Right kidney (tissue), 1 donor: ENCODE results near the gene KAZN.
"Not testable (repeated sequence)": the region's sequence is repeated elsewhere in the genome, so short reads cannot be mapped to it uniquely, and the experiment has no call there.

Experiments
- DNase-seq: peaks from one replicate; pipeline ENCODE4 v3.0.0-alpha.2; 2016

KAZN gene

DNA sequence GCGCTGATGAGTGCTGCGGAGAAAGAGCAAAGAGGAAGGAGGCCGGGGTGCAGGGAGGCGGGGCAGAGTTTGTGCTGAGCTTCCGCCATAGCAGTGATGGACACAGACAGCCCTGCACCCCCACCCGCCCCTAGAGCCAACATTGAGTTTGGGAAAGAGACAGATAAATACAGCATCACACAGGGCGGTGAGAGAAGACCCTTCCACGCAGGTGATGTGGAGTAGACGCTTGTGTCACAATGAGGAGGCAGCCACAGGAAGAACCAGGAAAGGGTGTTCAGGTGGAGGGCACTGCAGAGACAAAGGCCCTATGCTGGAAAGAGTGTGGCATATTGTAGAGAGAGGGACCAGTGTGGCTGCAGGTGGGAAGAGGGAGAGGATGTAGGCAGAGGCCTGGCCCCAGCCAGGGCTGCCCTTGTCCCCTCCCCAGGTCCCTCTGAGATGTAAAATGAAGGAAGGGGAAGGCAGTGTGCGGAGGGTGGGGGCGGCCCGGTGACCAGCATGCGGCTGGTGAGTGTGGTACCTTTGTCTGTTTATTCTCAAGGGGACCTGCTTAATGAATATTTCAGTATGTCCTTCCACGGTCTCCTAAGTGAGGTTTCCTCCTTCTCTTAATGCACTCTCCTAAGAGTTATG, 360.7 kb downstream of the KAZN start:
- no peak for DNase-seq

DNA sequence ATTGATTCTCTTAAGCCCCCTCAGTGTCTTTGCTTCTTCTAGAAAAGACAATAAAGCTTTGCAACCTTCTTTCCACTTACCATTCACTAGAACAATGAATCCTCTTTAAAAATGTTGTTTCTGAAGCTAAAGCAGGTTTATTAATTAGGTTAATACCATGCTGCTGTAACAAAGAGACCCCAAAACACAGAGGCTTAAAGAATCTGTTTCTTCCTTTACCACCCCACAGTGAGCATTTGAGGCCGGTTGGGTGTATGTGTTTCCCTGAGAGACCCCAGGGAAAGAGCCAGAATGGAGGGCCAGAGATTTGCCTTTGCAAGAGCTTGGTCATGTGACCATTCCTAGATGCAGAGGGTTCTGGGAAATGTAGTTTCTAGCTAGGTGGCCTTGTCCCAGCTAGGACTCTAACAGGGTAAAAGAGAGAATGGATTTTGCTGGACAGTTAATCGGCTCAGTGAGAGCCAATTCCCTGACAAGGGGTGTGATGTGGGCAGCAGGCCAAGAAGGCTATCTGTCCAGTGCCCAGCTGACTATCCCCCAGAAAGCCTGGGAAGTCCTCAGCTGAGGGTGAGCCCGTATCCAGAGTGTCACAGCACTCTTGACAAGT, 363.3 kb downstream of the KAZN start:
- DNase-seq = no peak

DNA sequence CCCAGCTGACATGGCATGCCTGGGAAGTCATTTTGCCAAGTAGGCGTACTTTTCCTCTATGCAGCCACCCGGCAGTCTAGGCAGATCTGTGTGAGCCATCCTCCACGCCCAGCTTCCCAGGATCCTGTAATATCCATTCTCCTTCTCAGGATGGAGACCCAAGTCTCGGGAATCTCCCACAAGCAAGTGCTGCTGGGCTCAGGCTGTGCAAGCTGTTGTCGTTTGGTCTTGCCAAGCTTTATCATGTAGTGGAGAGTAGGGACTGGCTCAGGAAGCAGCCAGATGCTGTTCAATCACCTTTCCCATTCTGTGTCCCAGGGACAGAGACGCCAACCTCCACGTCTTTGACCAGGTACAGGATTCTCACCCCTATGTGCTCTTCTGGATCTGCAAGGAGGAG, 363.9 kb downstream of the KAZN start:
- no peak for DNase-seq

DNA sequence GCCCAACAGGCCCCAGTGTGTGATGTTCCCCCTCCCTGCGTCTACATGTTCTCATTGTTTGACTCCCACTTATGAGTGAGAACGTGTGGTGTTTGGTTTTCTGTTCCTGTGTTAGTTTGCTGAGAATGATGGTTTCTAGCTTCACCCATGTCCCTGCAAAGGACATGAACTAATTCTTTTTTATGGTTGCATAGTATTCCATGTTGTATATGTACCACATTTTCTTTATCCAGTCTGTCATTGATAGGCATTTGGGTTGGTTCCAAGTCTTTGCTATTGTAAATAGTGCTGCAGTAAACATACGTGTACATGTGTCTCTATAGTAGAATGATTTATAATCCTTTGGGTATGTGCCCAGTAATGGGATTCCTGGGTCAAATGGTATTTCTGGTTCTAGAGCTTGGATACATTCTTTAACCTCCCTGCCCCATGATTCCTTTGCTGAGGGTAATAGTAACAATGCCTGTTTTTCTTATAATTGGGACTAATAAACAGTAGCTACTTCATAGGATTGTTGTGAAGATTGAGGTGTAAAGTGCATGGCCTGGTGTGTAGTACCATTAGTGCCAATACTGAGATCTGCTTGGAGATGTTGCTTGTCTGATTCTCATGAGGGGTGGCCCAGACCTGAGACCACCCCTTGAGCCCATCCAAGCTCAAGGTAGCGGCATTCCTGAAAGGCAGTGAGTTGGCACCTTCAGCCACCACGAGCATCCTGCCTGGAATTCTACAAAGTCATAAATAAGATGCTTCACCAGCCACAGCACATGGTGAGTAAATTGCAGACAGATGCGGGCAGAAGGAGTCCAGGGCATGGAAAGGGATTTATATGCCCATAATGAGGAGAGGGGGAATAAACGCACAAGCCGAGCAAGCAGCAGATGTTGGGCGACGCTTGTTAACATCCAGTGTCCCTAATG, 365.6 kb downstream of the KAZN start:
- DNase-seq = not testable (repeated sequence)

DNA sequence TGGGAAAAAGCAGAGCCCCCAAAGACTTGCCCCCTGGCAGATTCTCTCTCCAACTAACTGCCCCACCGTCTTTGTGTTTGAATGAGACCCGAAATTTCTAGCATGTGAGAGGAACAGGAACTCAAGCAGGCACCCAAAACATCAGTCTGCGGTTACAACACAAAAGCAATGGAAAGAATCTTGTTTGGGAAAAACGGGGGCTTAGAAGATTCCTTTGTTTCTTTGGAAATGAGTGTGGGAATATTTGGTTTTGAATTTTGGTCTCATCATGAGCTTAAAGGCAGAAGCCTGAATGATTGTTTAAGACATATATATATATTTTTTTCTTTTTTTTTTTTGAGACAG, 366.2 kb downstream of the KAZN start:
- no peak for DNase-seq

DNA sequence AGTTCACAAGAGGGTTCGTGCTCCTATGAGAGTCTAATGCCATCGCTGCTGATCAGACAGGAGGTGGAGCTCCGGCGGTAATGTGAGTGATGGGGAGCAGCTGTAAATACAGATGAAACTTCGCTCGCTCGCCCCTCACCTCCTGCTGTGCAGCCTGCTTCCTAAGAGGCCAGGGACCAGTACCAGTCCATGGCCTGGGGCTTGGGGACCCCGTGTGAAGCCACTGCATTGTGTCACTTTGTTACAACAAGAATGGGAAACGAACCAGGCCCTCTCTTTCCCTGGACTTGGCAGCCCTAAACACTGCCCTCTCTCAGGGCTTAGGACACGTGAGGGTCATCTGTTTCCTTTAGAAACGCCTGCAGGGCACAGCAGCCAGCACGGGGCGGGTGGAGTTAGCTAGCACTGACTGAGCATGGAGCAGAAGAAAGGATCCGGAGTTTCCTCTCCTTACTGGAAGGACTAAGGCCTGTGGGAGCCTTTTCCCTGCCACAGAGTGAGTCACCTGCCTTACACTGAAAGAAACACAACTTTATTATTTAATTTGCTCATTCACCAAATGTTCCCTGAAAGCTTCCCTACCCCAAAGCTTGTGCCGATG, 369.9 kb downstream of the KAZN start:
- peak; percentile 26 for DNase-seq

DNA sequence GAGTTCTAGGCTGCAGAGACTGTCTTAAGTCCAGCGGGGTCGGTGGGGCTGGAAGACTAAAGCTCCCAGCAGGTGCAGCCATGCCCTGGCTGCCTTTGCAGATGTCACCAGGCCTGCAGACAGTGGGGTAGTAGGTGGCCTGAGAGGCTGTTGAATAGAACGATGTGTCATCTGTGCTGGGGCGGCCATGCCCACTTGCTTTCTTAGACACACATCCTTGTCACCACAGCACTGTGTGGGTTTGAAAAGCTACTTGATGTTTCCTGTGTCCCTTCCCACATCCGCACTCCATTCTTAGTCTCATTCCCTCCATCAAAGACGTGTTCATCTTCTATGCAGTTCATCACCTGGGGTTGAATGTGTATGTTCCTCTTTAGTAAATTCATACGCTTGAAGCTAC, 370.5 kb downstream of the KAZN start:
- no peak for DNase-seq

DNA sequence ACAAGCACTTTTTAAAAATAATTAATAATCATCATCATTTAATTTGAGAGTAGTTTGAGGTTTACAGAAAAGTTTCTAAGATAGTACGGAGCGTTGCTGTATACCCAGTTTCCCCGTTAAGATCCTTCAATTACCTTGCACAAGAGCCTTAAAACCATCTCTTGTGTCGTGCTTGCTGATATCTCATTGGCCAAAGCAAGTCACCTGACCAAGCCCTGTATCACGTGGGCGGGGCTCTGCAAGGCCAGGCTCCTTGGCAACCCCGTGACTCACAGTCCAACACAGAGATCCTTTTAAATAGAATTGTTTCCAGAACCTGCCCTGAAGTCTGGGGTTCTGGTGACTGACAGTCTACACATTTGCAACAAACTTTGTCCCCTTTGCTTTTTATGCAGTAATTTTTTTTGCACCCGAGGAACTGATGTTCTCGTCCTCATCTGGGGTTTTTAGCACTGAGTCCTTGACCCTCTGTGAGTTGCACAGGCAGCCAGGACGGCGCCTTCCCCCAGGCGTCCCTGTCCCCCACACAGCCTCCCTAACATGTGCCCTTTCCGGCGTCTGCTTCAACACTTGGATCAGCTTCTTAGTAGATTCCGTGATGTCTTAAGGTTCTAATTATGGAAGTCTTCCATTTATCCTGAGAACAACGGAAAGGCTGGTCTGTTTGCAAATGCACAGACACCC, 371.8 kb downstream of the KAZN start:
- no peak for DNase-seq

DNA sequence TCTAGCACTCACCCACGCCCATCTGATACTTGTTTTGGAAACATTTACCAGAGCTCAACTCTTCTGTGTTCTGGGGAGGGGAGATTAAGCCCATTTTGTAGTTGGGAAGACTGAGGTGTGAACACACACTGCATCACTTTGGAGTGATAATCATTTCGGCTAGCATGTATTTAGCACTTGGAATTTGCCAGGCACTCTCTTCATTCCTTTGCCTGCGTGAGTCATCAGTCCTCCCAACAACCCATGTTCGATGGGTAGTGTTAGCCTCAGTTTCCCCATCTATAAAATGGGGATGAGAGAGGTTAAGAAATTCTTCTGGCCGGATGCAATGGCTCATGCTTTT, 372.3 kb downstream of the KAZN start:
- no peak for DNase-seq

DNA sequence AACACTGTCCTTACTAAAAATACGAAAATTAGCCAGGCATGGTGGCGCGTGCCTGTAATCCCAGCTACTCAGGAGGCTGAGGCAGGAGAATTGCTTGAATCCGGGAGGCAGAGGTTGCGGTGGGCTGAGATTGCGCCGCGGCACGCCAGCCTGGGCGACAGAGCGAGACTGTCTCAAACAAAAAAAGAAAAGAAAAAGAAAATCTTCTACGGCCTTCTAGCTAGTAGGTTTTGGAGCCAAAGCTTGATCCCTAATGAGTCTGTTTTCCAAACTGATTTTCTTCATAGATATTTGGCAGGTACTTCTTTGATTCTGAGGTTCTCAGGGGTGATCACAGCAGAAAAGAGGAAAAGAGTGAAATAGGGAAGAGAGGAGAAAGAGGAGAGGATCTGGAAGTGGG, 372.7 kb downstream of the KAZN start:
- DNase-seq = peak; percentile 34

DNA sequence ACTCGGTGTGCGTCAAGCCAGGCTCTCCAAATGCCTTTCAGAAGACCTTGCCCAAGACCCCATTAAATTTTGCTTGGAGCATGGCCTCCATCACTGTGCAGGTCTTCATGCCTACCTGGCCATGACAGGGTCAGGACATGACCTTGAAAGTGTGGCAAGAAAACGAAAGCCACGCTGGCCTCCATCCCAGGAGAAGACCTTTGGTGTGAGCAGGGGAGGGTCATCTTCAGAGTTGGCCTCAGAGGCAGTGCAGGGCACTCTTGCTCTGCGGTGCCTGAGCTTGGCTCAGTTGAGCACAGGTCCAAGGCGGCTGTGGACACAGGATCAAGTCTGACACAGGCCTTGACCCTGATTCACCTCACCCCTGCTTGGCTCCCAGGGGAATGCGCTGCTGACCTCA, 373.6 kb downstream of the KAZN start:
- DNase-seq = no peak

DNA sequence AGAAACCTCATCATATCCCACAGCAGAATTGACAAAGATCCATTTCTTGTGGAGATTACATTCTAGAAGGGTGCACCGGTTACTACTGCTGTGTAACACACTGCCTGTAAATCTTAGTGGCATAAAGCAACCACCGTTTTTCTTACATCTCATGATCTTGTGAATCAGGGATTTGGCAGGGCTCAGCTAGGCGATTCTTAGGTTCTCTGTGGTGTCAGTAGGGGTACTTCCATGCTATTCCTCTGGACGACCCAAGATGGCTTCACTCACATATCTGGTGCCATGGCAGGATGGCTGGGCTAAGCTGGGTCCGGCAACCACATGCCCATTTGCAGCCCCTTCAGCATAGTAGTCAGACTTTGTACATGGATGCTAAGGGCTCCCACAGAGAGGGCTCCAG, 375.3 kb downstream of the KAZN start:
- no peak for DNase-seq

DNA sequence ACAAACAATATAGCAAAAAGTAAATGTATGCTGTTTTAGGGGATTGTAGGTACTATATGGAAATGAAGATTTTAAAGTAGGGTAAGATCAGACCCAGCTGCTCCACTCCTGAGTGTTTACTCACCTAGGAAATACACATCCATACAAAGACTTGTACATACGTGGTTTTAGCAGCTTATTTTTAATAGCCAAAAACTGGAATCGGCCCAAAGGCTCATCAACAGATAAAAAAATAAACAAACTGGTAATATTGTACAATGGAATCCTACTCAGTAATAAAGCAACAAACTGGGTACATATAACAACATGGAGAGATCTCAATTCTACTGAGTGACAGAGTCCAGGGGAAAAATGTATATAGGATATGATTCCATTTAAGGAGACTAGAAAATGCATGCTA, 375.9 kb downstream of the KAZN start:
- DNase-seq = no peak

DNA sequence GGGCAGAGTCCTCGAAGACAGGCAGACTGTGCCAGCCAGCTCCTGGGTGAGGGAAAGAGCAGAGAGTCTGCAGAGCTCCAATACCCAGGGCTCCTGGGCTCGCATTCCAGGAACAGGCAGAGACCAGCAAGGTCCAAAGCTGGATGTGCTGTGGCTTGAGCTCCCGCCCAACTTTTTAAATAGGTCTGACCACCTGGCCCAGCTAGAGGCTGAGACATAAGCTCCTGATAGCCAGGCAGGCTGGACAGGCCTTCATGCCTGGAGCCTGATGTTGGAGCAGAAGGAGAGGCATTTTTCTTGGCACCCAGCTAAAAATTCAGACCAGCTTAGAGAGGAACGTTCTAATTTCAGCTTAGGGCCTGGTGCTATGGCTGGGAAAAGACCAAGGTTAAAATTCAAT, 376.6 kb downstream of the KAZN start:
- no peak for DNase-seq

DNA sequence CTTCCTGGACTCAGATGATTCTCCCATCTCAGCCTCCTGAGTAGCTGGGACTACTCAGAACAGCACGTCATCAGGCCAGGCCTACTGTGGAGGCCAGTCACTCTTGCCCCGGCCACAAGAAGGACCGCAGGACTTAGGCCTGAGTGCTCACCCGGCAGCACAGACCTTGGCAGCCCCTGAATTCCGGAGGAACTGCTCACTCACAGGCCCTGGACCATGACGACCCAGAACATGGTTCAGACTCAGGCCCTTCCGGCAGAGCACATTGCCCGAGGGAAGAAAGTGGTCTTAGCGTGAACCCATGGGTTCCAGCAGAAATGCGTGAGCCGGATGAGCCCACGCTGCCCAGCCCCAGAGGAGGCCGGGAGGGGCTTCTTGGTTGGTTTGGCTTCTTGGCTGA, 377.8 kb downstream of the KAZN start:
- DNase-seq = no peak

DNA sequence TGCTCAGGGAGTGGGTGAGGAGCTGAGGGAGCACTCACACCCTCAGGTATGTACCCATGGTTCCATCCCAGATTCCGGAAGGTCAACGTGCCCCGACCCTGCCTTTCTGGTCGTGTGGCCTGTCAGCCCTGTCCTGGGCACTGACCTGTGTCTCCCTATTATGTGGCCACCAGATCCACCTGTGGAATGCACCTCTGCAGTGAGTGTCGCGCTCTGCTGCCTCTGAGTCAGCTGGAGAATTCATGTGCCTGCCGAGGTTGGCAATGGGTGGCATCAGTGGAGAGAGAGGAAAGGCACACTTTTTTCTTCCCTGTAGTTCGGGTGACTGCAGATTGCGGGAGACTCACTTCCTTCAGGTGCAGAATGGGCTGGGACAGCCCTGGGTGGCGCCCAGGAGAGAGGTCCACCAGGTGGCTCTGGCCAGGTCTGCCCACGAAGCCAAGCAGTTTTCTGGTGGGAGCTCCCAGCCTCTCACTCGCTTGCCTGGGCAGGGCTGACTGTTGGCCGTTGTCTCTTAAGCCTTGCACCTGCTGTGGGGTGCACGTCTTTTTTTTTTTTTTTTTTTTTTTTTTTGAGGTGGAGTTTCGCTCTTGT, 378.9 kb downstream of the KAZN start:
- DNase-seq = peak; percentile 44

DNA sequence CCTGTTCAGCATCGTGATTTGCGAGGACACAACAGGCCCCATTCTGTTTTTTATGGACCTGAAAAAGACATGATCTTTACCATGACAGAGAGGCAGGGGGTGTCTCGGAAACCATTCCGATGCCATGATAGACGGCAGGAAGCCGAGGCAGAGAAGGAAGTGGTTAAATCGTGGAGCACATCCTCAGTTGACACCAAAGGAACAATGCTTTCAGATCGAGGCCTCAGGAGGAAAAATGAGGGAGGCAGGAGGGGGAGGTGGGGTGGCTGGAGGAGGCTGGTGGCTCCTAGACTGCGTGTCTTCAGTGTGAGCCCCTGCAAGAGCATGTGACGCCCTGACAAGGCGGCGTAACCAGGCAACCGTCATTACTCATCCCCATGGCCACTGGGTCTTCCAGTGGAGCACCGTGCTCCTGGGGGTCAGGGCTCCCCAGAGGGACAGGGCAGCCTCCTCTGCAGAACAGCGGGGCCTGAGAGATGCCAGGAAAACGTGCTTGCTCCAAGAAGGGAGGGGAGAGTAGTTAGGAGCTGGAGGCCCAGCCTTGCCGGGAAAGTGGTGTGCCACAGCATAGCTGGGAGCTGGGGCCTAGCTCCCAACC, 382.2 kb downstream of the KAZN start:
- DNase-seq = no peak

DNA sequence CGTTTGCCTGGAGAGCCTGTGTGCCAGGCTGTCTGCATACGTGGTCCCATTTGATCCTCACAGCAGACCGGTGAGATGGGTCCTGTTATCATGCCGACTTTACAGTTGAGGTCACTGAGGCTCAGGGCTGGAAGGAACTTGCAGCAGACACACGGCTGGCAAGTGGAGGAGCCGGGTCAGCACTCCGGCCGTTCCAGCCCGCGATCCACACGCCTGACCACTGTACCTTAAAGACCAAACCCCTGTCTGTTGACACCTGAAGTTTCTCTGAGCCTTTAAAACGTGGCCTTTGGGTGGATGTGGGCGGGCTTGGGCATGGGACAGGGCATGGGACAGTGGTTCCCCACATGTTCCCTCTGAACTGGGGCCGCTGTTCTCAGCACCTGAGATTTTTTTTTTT, 383.5 kb downstream of the KAZN start:
- DNase-seq = no peak

DNA sequence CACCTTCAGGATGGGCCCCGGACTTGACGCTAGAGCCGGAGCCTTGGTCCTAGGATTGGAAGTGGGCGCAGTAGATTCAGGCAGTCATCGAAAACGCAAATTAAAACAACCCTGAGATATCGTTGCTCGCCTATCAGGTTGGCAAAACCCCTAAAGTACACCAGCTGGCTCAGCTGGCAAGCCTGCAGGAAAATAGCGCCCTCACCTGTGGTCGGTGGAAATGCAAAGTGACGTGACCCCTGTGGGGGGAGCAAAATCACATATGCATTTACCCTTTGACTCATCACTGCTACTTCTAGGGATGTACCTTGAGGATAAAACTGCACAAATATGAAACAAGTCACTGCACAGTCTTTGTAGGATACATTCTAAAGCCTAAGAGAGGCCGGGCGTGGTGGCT, 384.8 kb downstream of the KAZN start:
- DNase-seq = no peak

DNA sequence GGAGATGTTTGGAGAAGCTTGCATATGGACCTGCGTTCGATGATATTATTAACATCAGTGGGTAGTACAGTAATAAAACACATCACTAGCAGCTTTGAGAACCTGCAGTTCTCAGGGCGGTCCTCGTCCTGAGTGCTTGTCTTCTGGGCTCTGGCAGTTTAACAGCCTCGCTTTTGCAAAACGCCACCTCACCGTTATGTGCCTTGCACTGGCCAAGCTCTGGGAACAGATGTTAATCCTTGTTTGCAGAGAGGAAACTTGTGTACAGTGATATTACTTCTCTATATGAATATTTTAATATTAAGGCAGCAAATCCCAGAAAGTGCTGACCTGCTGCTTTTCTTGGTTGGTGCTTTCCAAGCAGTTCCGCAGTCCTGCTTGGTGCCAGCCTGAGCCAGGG, 387.7 kb downstream of the KAZN start:
- DNase-seq = no peak

DNA sequence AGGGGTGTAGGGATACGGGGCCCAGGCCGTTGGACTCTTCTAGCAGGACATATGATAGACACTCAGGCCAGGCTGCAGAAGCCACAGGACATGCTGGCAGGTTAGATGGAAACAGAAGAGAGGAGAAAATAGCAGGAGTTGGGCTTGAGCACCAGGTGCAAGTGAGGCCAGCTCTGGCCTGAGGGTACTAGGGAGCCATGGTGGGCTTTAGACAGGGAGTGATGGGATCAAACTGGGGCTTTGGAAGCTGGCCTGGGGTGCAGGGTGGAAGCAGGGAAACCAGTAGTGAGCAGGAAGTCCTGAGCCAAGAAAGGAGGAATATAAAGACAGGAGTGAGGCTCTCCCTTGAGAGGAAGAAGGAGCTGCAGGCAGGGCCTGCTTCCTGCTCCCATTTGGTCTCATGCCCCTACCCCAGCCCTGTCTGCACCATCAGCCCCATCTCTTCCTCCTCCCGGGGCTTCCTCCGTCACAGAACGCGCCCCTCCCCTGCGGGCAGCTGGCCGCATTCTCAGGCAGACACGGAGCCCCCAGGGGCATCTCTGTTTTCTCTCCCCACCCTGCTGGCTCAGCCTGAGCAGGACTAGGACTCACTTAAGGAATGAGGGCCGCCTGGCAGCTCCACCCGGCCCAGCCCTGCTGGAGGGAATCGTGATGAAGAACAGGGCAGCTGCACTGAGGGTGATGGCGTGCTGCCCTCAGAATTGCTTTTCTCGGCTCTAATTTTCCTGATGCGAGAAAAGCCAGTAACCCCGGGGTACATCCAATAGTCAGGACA, 389.5 kb downstream of the KAZN start:
- no peak for DNase-seq
